Suprapubic skin (tissue), 4 donors: ENCODE data around the gene IRX4. TPM values are rescaled to one million over a fixed set of nuclear protein-coding genes. Genes with fewer than 3 reads are reported as not detected.

ENCODE experiments used
- DNase-seq, 2 donors: peaks; one replicate each; pipeline ENCODE4 v3.0.0-alpha.2; 2019; ENCODE audit warnings: low spot score in 2 of 2
- H3K27ac ChIP-seq: fragments of 200-600 bp; sonication (generic); one replicate; pipeline ENCODE4 v1.5.1; 2019
- H3K27me3 ChIP-seq: fragments of 200-600 bp; sonication (generic); one replicate; pipeline ENCODE4 v1.5.1; 2019
- H3K36me3 ChIP-seq: fragments of 200-600 bp; sonication (generic); one replicate; pipeline ENCODE4 v1.5.1; 2019
- H3K4me1 ChIP-seq: fragments of 200-600 bp; sonication (generic); one replicate; pipeline ENCODE4 v1.5.1; 2019
- H3K4me3 ChIP-seq: fragments of 200-600 bp; sonication (generic); one replicate; pipeline ENCODE4 v1.5.1; 2019; ENCODE audit warnings: mild to moderate bottlenecking
- H3K9me3 ChIP-seq: fragments of 200-600 bp; sonication (generic); one replicate; pipeline ENCODE4 v1.5.1; 2019
- EP300 ChIP-seq: sonication (generic); formaldehyde crosslinking; IDR thresholded peaks from one replicate; pipeline ENCODE4 v1.6.1; 2017; ENCODE audit warnings: antibody characterized with exemption
- POLR2A ChIP-seq, 2 donors: fragments of 450-650 bp; IDR thresholded peaks; one replicate each; pipeline ENCODE4 v1.6.1; 2017; ENCODE audit warnings: antibody characterized with exemption in 2 of 2, mild to moderate bottlenecking in 2 of 2, moderate library complexity in 2 of 2
- POLR2AphosphoS5 ChIP-seq, 3 donors: sonication (generic); formaldehyde crosslinking; IDR thresholded peaks; one replicate each; pipeline ENCODE4 v1.6.1; 2017; ENCODE audit warnings: antibody characterized with exemption in 3 of 3
- WGBS: methylation state at CpG from one replicate; pipeline ENCODE4 v1.1.5; 2018; 5-methylcytosine and 5-hydroxymethylcytosine counted together
- total RNA-seq, 4 donors: library from RNA; depleted of rRNA; stranded (reverse); fragments of >200 nt; gene quantifications; one replicate each; pipeline ENCODE4 v1.1.0, GENCODE V29; 2016
- TF ChIP-seq, protein P1 (sequence below), 2 donors: fragments of 200-600 bp in 1 of 2; fragments of 450-650 bp in 1 of 2; sonication (generic) in 1 of 2; IDR thresholded peaks; one replicate each; pipeline ENCODE4 v1.5.1; 2016 to 2019; ENCODE audit warnings: antibody characterized with exemption in 2 of 2, mild to moderate bottlenecking in 1 of 2, moderate library complexity in 1 of 2

Gene IRX4
- total RNA-seq, 4 donors from 2014 or later: 20.3 to 45.9 (median 33.5) TPM

DNA sequence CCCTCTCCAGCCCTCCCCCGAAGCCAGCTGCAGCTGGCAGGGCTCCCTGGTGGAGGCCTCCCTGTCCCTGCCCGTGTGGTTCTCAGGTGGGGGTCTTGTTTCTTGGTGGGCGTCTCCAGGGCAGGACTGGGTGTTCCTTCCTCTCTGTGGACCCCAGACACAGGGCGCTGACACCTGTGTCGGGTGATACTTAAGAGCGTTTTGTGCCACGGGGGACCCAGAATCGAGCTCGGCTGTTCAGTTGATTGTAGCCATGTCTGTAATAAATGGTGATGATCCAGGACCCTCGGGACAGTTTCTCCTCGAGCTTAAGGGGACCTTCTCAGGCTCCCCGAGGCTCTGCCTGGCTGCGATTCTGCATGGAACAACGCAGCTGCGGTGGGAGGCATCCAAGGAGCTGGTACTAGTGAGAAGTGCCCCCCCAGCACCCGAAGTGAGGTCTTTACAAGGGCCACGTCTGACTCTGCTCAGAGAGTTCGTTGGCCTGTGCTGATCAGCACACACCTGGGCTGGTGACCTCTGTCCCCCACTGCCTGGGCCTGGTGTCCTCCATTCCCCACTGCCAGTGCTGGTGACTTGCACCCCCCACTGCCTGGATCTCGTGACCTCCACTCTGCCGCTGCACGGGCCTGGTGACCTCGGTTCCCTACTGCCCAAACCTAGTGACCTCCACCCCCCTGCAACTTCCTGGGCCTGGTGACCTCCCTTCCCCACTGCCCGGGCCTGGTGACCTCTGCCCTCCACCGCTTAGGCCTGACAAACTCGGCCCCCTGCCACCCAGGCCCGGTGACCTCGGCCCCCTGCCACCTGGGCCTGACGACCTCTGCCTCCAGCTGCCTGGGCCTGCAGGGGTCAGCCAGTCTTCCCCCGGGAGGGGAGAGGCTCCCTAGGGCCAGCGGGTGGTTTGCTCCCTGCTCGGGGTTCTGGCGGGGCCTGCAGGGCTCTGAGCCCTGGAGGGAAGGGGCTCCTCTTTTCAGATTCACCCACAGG, 45.5 kb downstream of the IRX4 start:
- DNase-seq: peak in 1 of 2 donors; percentile 46
- Histone ChIP-seq H3K9me3 (no peaks in the 10 kb centered on the region), H3K4me1 (no peaks in the 10 kb centered on the region), H3K4me3 (no peak overlapping the region), H3K27me3 (peaks cover 35% of the 10 kb centered on the region), H3K36me3 (no peaks in the 10 kb centered on the region), H3K27ac (no peak overlapping the region)
- 73% methylated on average over 13 of the region's 32 CpGs for WGBS
- TF ChIP-seq EP300 (no peak), POLR2AphosphoS5 (IDR thresholded peaks at IDR 0.05) (no peak), POLR2A (IDR thresholded peaks at IDR 0.05) (no peak)
- TF ChIP-seq, protein P1, sequence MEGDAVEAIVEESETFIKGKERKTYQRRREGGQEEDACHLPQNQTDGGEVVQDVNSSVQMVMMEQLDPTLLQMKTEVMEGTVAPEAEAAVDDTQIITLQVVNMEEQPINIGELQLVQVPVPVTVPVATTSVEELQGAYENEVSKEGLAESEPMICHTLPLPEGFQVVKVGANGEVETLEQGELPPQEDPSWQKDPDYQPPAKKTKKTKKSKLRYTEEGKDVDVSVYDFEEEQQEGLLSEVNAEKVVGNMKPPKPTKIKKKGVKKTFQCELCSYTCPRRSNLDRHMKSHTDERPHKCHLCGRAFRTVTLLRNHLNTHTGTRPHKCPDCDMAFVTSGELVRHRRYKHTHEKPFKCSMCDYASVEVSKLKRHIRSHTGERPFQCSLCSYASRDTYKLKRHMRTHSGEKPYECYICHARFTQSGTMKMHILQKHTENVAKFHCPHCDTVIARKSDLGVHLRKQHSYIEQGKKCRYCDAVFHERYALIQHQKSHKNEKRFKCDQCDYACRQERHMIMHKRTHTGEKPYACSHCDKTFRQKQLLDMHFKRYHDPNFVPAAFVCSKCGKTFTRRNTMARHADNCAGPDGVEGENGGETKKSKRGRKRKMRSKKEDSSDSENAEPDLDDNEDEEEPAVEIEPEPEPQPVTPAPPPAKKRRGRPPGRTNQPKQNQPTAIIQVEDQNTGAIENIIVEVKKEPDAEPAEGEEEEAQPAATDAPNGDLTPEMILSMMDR (IDR thresholded peaks at IDR 0.05): no peak

DNA sequence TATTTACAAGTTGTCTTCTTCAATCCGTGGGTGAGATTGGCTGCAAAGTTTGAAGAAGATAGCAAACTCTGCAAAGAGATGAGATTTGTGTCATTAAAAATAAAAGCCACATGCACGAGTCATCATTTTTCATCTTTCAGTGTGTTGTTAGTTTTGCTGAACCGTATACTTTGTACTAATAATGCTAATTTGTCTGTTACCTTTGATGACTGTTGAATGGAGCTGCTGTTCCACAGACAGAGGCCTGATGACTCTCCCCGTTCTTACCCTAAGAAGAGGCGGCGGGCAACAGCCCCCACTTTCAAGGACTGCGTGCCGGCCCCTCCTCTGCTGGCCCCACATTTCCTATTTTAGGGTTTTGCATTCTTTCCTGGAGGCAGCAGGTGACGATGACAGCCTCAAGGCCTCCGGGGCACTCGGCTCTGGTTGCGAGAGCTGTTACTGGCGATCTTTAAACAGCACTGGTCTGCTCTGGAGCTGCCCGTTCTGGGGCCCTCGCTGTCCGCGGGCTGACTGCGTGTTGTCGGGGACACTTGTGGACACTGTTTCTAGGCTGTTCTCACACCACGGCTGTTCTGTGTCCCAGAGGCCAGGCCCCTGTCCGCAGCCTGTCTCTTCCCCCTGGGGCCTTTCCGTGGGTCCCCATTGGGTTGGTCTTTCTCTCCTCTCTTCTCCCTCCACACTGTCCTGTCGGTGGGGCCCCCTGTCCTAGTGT, 46.4 kb downstream of the IRX4 start:
- Histone ChIP-seq H3K27ac (no peak overlapping the region), H3K4me1 (no peaks in the 10 kb centered on the region), H3K27me3 (peaks cover 33% of the 10 kb centered on the region), H3K4me3 (no peak overlapping the region), H3K36me3 (no peaks in the 10 kb centered on the region), H3K9me3 (no peaks in the 10 kb centered on the region)
- TF ChIP-seq POLR2AphosphoS5 (IDR thresholded peaks at IDR 0.05): no peak
- TF ChIP-seq POLR2A (IDR thresholded peaks at IDR 0.05): no peak
- TF ChIP-seq, protein P1 (IDR thresholded peaks at IDR 0.05): no peak
- no peak for TF ChIP-seq EP300
- WGBS: 71% methylated on average over 23 of the region's 23 CpGs
- DNase-seq: no peak

DNA sequence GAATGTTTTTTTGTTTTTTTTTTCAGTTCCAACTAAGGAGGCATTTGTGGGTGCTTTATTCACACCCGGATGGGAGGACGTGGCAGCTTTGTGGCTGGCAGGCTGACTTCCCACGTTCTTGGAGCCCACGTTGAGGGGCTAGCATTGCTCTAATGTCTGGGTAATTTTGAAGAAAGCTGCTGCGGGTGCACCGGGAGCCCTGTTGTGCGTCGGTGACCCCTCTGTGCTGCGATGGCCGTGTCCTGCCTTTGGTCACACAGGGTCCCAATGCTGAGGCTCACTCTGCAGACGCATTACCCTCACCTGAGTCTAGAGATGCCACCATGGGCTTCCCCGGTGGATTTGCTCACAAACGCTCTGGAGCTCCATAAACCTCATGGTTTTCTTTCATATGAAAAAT, 47.3 kb downstream of the IRX4 start:
- H3K27ac ChIP-seq: no peak overlapping the region
- peak in 1 of 2 donors; percentile 27 for DNase-seq
- peaks cover 27% of the 10 kb centered on the region for H3K27me3 ChIP-seq
- H3K9me3 ChIP-seq: no peaks in the 10 kb centered on the region
- H3K4me1 ChIP-seq: no peaks in the 10 kb centered on the region
- 81% methylated on average over 13 of the region's 13 CpGs for WGBS
- no peaks in the 10 kb centered on the region for H3K36me3 ChIP-seq
- no peak for TF ChIP-seq POLR2A (IDR thresholded peaks at IDR 0.05)
- TF ChIP-seq POLR2AphosphoS5 (IDR thresholded peaks at IDR 0.05): no peak
- TF ChIP-seq, protein P1 (IDR thresholded peaks at IDR 0.05): no peak
- no peak for TF ChIP-seq EP300
- H3K4me3 ChIP-seq: no peak overlapping the region

DNA sequence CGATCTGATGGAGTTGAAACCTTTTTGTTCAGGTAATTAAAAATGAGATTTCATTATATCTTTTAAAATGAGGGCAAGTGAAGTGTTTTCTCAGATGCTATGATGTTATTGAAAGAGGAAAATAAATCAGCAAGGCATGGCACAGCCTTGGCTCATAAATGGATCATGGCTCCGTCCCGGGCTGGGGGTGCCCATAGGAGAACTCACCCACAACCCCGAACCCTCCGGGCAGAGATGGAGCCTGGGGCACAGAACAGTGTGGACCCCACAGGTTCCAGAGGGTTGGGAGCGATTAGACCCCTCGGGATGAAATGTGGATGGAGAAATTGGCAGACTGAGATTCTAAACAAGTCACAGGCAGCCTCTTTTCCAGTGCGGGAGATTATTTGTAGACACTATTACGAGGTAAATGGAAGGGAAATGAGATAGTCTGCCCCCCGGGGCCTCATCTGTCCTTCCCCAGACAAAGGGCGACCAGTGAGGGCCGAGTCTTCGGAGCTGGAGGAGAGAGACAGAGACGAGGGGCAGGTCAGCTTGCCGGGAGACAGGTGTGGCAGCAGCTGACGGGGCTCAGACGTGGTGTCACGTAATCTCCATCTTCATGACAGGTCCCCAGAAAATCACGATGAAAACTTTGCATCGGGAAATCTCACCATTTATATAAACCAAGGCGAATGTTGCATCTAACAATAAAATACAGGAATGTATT, 47.9 kb downstream of the IRX4 start:
- Histone ChIP-seq H3K9me3 (no peaks in the 10 kb centered on the region), H3K27me3 (peaks cover 21% of the 10 kb centered on the region), H3K36me3 (no peaks in the 10 kb centered on the region), H3K27ac (no peak overlapping the region), H3K4me1 (no peaks in the 10 kb centered on the region), H3K4me3 (no peak overlapping the region)
- 71% methylated on average over 21 of the region's 21 CpGs for WGBS
- DNase-seq: peak in 1 of 2 donors; percentile 50
- no peak for TF ChIP-seq POLR2A (IDR thresholded peaks at IDR 0.05)
- no peak for TF ChIP-seq EP300
- no peak for TF ChIP-seq POLR2AphosphoS5 (IDR thresholded peaks at IDR 0.05)
- TF ChIP-seq, protein P1 (IDR thresholded peaks at IDR 0.05): no peak
